Cardiac fibroblast (primary cell): ENCODE results near the gene PSAP.

Experiments
- DNase-seq, 2 donors: peaks; one replicate each; pipeline versions ENCODE4 v3.0.0 to v3.0.0-alpha.2; 2010; ENCODE audit warnings: low read depth in 2 of 2
- H3K4me3 ChIP-seq, 2 donors: replicated peaks in 1 of 2; 1 replicate in 1 of 2; 2 replicates in 1 of 2; pipeline ENCODE4 v1.5.1; 2011; ENCODE audit warnings: low read depth in 2 of 2, low read length in 2 of 2, mild to moderate bottlenecking in 2 of 2, moderate library complexity in 1 of 2
- CTCF ChIP-seq: IDR thresholded peaks from one replicate; pipeline ENCODE4 v1.5.1; 2011; ENCODE audit warnings: low read depth, mild to moderate bottlenecking, low read length, inconsistent platforms

PSAP gene

DNA sequence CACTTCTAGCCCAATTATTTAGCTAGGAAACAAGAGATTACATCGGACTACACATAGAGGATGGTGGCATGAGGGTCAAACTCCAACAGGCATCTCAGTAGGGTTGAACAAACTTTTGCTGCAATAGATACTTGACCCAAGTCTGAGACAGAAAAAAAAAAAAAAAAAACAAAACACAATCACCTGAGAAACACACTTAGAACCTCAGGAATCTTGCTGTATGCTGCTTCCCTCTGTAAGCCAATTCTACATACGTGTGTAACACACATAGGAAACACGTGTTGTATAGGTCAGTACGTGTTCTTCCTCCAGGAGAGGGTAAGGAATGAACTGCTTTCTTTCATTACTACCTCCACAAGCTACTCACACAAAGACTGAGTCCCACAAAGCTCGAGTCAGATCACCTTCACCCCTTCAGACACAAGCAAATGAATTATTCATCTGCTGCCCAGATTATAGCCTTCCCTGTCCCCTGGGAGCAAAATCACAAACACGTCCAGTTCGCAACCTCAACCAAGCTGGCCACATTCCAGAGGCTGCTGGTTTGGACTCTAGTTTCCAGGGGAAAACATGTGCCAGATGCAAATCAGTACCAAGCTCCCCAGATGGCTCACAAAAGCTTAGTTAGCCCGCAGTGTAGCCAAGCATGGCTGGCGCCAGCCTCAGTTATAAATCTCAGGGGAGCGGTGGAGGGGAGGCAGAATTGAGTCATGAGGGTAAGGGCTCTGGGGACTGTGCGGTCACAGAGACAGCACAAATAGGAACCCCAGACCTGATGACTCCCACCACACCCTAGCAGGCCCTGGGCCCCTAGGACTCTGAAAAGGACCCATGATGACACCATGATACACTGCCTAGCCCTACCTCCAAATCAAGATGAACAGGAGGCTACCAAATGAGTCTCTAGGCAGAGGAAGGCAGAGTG lies 15.1 kb downstream of the PSAP start:
- H3K4me3 ChIP-seq = no peak overlapping the region
- no peak for TF ChIP-seq CTCF
- peak; percentile 96 to 98 for DNase-seq

DNA sequence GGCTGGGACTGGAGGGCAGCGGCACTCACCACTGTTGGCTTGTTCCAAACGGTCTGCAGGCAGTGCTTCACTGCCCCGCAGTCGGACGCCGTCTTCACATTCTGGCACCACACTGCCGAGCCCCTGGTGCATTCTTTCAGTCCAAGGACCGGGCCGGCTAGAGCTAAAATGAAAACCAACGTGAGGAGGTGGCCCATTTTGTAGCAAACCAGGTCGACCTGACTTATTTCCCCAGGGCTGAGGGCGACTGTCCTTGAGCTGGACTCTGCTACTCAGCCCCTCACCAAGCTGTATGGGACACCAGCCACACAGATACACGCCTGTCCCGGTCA lies 16.7 kb downstream of the PSAP start:
- TF ChIP-seq CTCF = no peak
- H3K4me3 ChIP-seq = no peak overlapping the region
- DNase-seq = no peak

- no peak for TF ChIP-seq CTCF
- DNase-seq = no peak
- no peak overlapping the region for H3K4me3 ChIP-seq
Measured at GRCh38 chr10:71833451-71834342, 17.4 kb downstream of the PSAP start.

GRCh38 chr10:71832967-71833366 lies 18.1 kb downstream of the PSAP start:
- DNase-seq = no peak
- H3K4me3 ChIP-seq = no peak overlapping the region
- no peak for TF ChIP-seq CTCF

DNA sequence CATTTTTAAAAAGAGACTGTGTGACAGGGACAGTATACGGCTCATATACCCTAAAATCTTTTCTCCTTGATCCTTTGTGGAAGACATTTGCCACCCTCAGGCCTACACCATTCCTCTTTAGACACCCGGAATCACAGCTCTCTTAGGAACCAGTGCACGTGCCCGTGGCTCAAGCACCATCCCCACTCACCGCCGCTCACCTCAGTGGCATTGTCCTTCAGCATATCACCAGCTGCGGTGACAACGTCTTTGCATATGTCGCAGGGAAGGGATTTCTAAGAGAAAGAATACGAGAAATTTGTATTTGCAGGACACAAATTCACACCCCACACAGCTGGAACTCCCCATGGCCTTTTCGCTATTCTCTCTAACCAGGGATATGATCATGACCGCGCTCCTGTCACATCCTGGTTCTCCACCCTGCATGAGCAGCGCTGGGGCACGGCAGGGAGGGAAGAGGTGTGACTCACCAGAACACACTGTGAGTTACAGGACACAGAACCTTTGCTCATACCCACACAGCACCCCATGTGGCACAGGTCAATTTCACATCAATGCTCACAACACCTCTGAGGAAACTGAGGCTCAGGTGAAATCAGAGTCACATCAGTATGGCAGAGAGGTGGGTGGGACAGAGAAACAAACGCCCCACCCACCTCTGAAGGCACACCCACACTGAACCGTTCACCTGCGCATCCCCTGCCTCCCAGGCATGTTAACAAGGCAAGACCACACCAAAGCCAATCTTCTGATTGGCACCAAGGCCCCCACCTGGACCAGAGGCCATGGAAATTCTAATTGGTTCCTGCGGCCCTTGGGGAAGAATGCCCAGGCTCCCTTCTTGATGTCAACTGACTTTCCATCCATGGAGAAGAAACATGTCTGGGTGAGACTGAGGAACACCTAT lies 19.2 kb downstream of the PSAP start:
- DNase-seq = peak in 1 of 2 donors; percentile 82
- TF ChIP-seq CTCF = peak; percentile 15
- no peak overlapping the region for H3K4me3 ChIP-seq

GRCh38 chr10:71830726-71831125 lies 20.3 kb downstream of the PSAP start:
- TF ChIP-seq CTCF = no peak
- no peak for DNase-seq

More at GRCh38 chr10:71830726-71831125, 20.3 kb downstream of the PSAP start:
- H3K4me3 ChIP-seq = no peak overlapping the region
